Uterus (tissue), 2 donors: ENCODE measurements around the gene SGPP2.

Source experiments
- CTCF ChIP-seq, 4 experiments: fragments of 200-600 bp in 2 of 4; fragments of 450-650 bp in 2 of 4; sonication (generic) in 2 of 4; IDR thresholded peaks; one replicate each; pipeline ENCODE4 v1.5.1; 2016 to 2019; ENCODE audit warnings: antibody characterized with exemption in 4 of 4, mild to moderate bottlenecking in 2 of 4, moderate library complexity in 1 of 4
- POLR2A ChIP-seq, 2 donors: fragments of 450-650 bp; IDR thresholded peaks; one replicate each; pipeline ENCODE4 v1.6.1; 2016; ENCODE audit warnings: antibody characterized with exemption in 2 of 2, mild to moderate bottlenecking in 1 of 2, moderate library complexity in 1 of 2

- TF ChIP-seq CTCF (IDR thresholded peaks at IDR 0.05) (no peak), POLR2A (IDR thresholded peaks at IDR 0.05) (no peak)
Observed at GRCh38 chr2:222436040-222436413, 11.7 kb downstream of the SGPP2 start.
